ENCODE data around the gene KIF26B. TPM values are rescaled to one million over a fixed set of nuclear protein-coding genes. Genes with fewer than 3 reads are reported as not detected.

Gene KIF26B
- total RNA-seq, 1 donor from 2014 or later: 0.49 TPM

- Histone ChIP-seq H3K36me3 (no peaks in the 10 kb centered on the region), H3K27me3 (no peaks in the 10 kb centered on the region), H3K27ac (no peak overlapping the region), H3K4me1 (no peaks in the 10 kb centered on the region), H3K4me3 (no peak overlapping the region), H3K9me3 (no peaks in the 10 kb centered on the region)
- no peak for DNase-seq (ENCODE audit: extremely low spot score in 2 of 2)
- intact Hi-C loops (cut with DNase I): no loop called here
- TF ChIP-seq POLR2A (IDR thresholded peaks at IDR 0.05) (no peak), CTCF (IDR thresholded peaks at IDR 0.05) (no peak), POLR2AphosphoS5 (IDR thresholded peaks at IDR 0.05; ENCODE audit: insufficient read depth in 1 of 2, low read depth in 1 of 2) (no peak)
These were observed 329.4 kb downstream of the KIF26B start for GRCh38 chr1:245484176-245484575.

- TF ChIP-seq POLR2AphosphoS5 (IDR thresholded peaks at IDR 0.05; ENCODE audit: insufficient read depth in 1 of 2, low read depth in 1 of 2) (no peak), CTCF (IDR thresholded peaks at IDR 0.05) (no peak), POLR2A (IDR thresholded peaks at IDR 0.05) (no peak)
- Histone ChIP-seq H3K27ac (no peak overlapping the region), H3K27me3 (no peaks in the 10 kb centered on the region), H3K4me3 (no peak overlapping the region), H3K9me3 (no peaks in the 10 kb centered on the region), H3K36me3 (no peaks in the 10 kb centered on the region), H3K4me1 (no peaks in the 10 kb centered on the region)
- intact Hi-C loops (cut with DNase I): no loop called here
- no peak for DNase-seq (ENCODE audit: extremely low spot score in 2 of 2)
These were observed 331.2 kb downstream of the KIF26B start for GRCh38 chr1:245485996-245486395.

GRCh38 chr1:245486775-245487470 is 332.1 kb downstream of the KIF26B start:
- H3K4me1 ChIP-seq: no peaks in the 10 kb centered on the region
- H3K36me3 ChIP-seq: no peaks in the 10 kb centered on the region
- H3K27ac ChIP-seq: no peak overlapping the region
- H3K27me3 ChIP-seq: no peaks in the 10 kb centered on the region
- H3K9me3 ChIP-seq: no peaks in the 10 kb centered on the region
- intact Hi-C loops (cut with DNase I): no loop called here
- H3K4me3 ChIP-seq: no peak overlapping the region
- no peak for DNase-seq (ENCODE audit: extremely low spot score in 2 of 2)
- no peak for TF ChIP-seq POLR2A (IDR thresholded peaks at IDR 0.05)
- TF ChIP-seq POLR2AphosphoS5 (IDR thresholded peaks at IDR 0.05; ENCODE audit: insufficient read depth in 1 of 2, low read depth in 1 of 2): no peak
- TF ChIP-seq CTCF (IDR thresholded peaks at IDR 0.05): no peak

- no peak overlapping the region for H3K4me3 ChIP-seq
- H3K4me1 ChIP-seq: no peaks in the 10 kb centered on the region
- no peak overlapping the region for H3K27ac ChIP-seq
- H3K27me3 ChIP-seq: no peaks in the 10 kb centered on the region
- no peaks in the 10 kb centered on the region for H3K9me3 ChIP-seq
- no peaks in the 10 kb centered on the region for H3K36me3 ChIP-seq
- no peak for DNase-seq (ENCODE audit: extremely low spot score in 2 of 2)
- intact Hi-C loops (cut with DNase I): no loop called here
- TF ChIP-seq CTCF (IDR thresholded peaks at IDR 0.05): no peak
- no peak for TF ChIP-seq POLR2A (IDR thresholded peaks at IDR 0.05)
- no peak for TF ChIP-seq POLR2AphosphoS5 (IDR thresholded peaks at IDR 0.05; ENCODE audit: insufficient read depth in 1 of 2, low read depth in 1 of 2)
These were observed 333.8 kb downstream of the KIF26B start for GRCh38 chr1:245488346-245489129.

- H3K9me3 ChIP-seq: no peaks in the 10 kb centered on the region
- TF ChIP-seq POLR2A (IDR thresholded peaks at IDR 0.05) (no peak), POLR2AphosphoS5 (IDR thresholded peaks at IDR 0.05; ENCODE audit: insufficient read depth in 1 of 2, low read depth in 1 of 2) (no peak), CTCF (IDR thresholded peaks at IDR 0.05) (no peak)
These were observed 335.1 kb downstream of the KIF26B start for GRCh38 chr1:245489838-245490237.

More at GRCh38 chr1:245489838-245490237, 335.1 kb downstream of the KIF26B start:
- Histone ChIP-seq H3K27me3 (no peaks in the 10 kb centered on the region), H3K36me3 (no peaks in the 10 kb centered on the region), H3K27ac (no peak overlapping the region), H3K4me3 (no peak overlapping the region), H3K4me1 (no peaks in the 10 kb centered on the region)
- DNase-seq (ENCODE audit: extremely low spot score in 2 of 2): no peak
- intact Hi-C loops (cut with DNase I): no loop called here
